ENCODE data around the gene TMEM132D.
"Not testable (repeated sequence)": the region's sequence is repeated elsewhere in the genome, so short reads cannot be mapped to it uniquely, and the experiment has no call there.

TMEM132D gene

DNA sequence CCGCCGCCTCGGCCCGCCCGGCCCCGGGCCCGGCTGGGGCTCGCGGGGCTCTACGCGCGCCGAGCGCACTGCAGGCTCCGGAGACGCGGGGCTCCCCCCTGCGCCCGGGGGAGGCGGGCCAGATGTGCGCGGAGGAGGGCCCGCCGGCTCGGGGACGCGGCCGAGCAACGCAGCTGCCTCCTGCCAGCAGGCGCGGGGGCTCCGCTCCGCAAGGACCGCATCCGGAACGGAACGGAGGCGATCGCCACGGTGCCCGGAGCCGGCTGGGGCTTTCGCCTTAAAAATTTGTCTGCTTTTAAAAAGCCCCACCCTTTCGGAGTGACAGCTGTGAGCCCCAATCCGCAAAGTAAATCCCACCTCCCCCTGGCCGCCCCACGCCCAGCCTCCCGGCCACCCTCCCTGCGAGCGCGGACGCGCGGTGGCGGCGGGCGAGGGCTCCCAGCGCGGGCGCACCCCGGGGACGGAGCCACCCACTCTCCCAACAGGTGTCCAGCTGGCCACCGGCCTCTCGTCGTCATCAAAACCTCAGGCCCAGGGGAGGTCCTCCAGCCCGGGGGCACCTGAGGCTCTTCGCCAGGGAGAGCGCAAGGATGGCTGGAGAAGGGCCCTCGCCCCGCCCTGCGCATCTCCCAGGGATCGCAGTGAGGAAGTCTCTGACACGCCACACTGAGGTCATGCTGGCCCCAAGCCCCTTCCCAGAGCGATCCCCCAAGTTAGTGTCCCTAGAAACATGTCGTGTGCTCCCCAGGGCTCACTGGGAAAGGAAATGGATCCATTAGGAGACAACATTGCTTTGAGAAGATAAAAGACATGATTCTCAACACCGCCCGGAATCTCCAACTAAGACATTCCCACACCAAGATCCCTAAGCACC is at the start of gene TMEM132D:
Gene TMEM132D, minus strand, starts transcription at position 70 of the 874 bp plus-strand sequence.
- H3K27ac ChIP-seq: no peak within 1 kb of the TSS
- no peak for DNase-seq (ENCODE audit: low read depth, low spot score)

DNA sequence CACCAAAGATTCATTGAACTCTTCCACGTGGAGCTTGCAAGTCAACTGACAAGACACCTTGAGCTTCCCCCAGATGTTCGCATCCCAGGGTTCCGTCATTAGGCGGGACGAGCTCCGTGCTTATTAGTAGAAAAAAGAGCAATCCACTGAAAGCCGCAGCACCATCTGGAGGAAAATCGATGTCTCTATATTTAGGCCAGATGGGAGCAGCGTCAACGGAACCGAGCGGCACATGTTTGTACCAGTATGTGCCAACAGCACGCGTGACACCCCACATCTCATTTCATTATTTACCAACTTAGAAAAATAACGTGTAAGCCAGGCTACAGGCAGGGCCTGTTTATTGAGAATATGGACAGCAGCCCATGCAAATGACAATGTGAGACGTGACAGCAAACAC is 45.8 kb upstream of the TMEM132D start:
- DNase-seq (ENCODE audit: low read depth, low spot score): no peak
- no peak overlapping the region for H3K27ac ChIP-seq

DNA sequence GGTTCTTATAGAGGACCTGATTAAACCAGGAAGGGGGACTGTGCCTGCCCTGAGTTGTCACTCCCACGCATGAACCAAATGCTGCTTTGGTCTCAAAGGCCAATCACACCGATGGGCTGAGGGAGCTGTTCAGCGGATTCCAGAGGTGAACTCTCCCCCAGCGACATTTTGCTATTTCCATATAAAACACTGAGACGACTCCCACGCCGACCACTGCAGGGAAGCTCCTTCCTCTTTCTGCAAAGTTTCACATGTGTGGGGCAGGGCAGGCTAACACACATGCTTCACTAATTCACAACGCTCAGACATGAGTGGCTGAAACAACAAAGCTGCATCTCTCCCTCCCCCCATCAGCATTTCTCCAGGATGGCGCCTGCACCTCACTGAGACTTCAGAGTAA is 37.8 kb upstream of the TMEM132D start:
- no peak for DNase-seq (ENCODE audit: low read depth, low spot score)
- no peak overlapping the region for H3K27ac ChIP-seq

DNA sequence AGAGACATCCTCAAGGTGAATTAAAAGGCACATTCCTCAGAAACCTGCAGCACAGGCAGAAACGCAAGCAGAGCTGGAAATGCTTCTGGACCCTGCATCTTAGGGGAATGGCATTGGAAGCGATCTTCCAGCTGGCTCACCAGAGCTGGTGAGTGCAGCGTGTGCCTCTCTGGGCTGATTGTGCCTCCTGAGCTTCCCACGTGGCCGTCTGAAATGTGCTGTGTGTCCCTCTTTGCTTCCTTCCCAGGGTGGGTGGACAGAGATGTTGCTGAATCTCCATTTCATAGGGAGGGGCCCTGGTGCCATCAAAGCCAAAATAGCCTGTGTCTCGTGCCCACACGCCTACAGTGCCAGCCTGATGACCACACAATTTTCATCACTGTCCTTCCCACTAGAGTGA is 34.3 kb upstream of the TMEM132D start:
- no peak overlapping the region for H3K27ac ChIP-seq
- DNase-seq (ENCODE audit: low read depth, low spot score): no peak

DNA sequence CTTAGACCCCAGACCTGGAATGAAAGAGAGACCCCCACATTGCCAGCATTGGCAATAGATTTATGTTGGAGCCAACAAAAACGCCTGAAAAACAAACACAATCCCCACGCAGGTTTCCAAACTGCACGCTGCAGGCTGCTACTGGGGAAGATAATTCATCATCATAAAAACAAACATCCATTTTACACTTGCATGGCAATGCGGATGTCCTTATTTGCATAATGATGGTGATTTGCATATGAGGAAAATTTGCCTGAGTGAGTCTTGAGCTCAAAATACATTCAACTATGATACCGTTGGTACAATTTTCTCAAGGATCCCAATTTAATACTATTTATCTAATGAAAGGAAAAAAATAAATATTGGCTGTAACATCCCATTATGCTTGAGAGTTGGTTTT is 33.6 kb upstream of the TMEM132D start:
- no peak overlapping the region for H3K27ac ChIP-seq
- no peak for DNase-seq (ENCODE audit: low read depth, low spot score)

DNA sequence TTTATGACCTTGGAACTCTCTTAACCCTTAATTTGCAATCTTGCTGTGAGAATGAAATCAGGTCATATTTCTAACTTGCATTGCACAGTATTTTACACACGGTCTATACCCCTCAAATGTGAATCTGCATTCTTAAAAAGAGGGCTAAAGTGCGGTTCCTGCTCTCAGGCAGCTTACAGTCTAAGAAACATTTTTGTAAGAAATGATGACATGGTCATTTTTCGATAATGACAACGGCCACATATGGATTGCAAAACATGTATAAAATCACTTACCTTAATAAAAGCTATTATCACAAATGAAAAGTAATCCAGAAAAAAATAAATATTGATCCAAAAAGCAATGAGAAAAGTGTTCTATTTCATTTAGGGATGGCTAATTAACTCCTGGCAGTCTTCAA is 24.8 kb upstream of the TMEM132D start:
- DNase-seq (ENCODE audit: low read depth, low spot score): no peak
- H3K27ac ChIP-seq: no peak overlapping the region

DNA sequence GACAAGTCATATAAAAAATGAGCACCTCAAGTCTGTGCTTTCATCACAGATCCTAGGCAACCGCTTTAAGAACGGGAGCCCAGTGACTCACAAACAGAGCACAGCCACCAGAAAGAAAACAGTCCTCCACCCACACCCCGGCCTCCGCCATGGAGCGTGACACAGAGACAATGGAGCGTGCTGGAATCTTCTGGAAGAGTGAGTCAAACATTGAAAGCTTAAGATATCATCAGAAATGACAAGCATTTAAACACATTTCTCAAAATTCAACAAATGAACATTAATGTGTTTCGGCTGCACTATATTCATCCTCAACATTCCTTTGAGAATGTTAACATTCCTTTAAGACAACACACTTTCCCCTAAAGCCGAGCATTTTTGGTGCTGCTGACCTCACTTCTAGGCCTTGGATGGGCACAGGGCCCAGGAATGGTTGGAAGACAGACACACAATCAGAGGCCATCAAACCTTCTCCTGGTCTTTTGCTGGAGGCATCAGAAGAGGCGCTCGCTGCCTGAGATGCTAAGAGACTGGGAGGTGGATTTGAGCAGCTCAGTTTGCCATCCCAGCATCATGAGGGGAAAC is 23.6 kb upstream of the TMEM132D start:
- no peak overlapping the region for H3K27ac ChIP-seq
- DNase-seq (ENCODE audit: low read depth, low spot score): no peak

DNA sequence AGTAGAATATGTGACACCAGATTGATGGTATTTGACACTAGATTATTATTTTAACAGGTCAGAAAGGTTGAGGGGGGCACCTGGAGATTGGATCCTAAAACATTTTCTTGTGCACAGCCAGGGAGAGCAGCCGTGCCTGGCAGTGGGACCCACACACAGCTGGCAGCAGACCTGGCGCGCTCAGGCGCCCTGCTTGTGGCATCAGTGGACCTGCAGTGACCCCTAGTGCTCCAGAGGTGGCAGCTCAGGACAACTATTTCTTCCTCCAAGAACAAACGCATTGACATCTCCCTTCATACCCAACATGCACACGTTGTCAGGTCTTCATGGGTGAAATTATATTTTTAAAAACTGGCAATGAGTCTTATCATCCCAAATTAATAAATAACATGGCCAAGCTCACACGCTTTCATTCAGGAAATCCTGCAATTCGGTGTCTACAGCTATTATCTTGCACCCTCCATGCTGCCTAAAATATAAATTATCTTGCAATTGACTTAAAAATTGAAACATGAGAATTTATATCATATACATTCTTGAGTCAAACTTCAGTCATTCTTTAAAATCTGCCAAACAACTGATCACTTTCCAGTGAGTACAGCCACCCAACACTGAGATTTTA is 7.7 kb upstream of the TMEM132D start:
- H3K27ac ChIP-seq: no peak overlapping the region
- no peak for DNase-seq (ENCODE audit: low read depth, low spot score)

DNA sequence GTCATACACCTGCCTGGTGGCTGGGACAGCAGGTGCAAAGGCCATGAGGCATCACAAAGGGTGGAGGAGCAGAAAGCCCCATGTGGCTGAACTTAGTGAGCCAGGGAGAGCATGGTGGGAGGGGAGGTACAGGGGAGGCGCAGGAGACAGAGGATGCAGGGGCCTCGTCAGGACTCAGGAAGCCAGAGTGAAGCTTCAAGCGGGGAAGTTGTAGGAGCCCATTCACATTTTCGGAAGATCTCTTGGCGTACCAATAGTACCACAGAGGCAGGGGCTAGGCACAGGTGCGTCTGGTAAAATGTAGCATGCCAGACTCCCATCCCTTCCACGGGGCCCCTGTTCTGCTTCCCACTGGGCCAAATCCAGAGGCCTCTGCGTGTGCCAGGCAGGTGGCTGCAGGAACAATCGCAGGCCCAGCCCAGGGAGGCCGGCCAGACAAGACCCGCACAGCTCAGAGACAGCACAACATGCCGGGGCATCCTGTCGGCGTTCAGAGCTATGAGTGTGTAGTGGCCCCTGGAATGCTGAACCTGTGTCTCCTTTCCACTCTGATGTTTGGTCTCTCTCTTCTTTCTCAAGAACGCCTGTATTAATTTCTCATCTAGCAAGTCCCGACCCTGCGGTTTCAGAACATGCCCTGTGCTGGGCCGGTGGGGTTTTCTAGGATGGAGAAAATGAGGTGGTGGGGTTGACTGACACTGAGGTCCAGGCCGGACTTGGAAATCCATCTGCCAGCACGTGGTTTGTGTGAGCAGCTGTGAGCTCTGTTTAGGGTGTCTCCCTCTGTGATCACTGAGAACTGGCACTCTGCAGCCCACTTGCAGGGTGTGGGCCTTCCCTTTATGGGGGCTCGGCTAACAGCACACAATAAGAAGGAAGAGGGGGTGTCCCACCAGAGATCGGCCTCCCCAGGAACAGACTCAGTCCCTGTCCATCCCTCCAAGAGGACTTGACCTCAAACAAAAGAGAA is 5.5 kb upstream of the TMEM132D start:
- no peak for DNase-seq (ENCODE audit: low read depth, low spot score)
- H3K27ac ChIP-seq: no peak overlapping the region

DNA sequence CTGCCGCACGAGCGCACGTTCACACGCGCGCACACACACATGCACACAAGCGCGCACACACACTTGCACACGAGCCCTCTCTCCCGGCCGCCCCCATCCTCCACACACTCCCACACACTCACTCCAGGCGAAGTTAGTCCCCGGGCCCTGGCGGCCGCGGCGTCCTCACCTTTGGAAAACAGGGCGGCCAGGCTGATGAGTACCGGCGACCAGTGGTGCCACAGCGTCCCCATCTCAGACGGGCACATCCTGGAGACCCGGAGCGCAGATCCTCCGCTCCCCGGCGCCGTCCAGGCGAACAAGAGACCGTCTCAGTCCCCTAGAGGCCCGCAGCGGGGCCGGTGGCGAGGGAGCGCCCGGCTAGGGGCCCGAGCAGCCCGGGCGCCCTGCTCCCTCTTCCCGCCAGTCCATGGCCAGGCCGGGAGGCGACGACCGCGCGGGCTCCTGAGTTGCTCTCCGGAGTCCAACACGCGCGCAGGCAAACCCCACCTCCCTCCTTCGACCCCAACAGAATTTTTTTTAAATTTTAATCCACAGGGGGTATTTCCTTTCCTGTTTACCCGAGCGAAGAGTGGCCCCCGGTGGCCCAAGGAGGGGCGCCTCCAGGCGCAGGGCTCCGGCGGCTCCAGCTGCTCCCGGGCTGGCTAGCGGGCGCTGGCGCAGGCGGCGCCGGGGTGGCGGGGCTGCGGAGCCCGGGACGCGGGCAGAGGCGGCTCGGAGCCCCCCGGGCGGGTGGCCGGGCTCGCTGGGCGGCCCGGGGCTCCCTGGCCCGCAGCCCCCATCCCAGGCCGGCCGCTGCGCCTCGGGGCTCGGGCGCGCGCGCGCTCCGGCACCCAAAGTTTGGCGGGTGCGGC is 506 bp downstream of the TMEM132D start:
- no peak overlapping the region for H3K27ac ChIP-seq
- DNase-seq (ENCODE audit: low read depth, low spot score): no peak

DNA sequence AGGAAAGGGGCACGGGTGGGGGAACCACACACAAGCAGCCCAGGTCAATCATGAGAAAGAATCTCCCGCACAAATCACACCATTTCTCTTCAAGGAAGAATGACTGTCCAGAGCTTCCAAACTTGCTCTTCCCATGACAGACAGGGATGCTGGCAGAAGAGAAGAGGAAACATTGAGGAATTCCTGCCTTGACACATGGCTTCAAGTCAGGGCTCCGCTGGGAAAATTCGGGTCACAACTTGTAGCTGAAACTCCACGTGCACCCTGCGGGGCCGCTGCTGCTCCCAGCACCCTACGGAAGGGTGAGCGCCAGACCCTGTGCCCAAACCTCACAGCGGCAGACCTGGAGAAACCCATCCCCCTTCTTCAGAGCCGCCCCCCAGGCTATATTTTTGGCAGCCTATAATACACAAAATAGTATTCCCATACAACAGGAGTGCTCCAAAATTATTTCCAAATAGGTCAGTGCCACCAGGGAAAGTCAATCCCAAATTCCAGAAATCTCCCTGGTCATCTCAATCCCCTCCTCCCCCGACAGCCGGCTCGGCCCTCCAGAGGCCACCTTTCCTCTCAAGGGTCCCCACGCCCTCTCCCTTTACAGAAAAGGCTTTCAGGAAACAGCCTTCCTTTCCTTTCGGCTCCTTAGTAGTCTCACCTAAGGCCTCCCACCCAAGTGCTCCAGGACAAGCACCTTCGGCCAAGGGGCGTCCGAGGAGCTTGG is 1.3 kb downstream of the TMEM132D start:
- DNase-seq (ENCODE audit: low read depth, low spot score): no peak
- H3K27ac ChIP-seq: no peak overlapping the region

DNA sequence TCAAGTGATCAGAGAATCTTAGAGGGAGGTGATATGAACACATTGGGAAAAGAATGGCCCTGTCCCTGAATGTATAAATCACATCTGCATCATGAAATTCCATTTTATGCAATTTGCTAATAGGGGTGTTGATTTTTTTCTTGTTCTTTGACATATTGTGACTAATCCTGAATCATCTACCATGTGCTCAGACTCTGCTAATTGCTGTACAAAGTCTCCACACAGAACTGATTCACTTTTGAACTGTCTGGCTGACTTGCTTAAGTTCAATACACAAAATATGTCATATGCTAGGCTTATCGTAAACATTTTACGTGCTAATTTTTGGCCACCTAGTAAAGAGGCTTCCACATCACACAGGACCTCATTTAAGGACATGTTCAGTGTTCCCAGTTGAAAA is 2.6 kb downstream of the TMEM132D start:
- DNase-seq (ENCODE audit: low read depth, low spot score): peak; percentile 24
- H3K27ac ChIP-seq: no peak overlapping the region

DNA sequence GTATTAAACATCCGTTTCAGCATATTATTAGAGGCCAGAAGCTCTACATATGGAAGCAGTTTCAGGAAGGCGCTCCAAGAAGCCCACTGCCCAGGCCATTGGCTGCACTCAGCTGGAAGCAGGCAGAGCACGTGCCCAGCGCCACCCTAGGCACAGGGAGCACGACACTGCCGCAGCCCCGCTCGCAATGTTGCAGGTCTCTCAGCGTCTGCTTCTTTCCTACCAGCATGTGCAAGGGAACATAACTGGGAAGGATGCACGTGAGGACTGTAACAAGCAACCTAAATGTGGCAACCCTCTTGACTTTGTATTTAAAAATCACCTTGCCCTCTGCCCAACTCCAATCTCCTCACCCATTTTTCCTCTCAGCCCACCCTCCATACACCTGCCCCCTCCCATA is 3.5 kb downstream of the TMEM132D start:
- DNase-seq (ENCODE audit: low read depth, low spot score): no peak
- no peak overlapping the region for H3K27ac ChIP-seq

DNA sequence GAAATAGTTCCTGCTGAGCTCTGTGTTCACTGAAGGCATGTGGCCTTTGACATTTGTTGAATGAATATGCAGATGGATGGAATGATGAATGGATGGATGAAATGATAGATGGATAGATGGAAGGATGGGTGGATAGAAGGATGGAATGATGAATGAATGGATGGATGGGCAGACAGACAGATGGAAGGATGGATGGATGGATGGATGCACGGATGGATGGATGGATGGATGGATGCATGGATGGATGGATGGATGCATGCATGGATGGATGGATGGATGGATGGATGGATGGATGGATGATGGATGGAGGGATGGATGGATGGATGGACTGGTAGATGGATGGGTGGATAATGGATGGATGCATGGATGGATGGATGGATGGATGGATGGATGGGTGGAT is 4.8 kb downstream of the TMEM132D start:
- DNase-seq (ENCODE audit: low read depth, low spot score); H3K27ac ChIP-seq: not testable (repeated sequence)

DNA sequence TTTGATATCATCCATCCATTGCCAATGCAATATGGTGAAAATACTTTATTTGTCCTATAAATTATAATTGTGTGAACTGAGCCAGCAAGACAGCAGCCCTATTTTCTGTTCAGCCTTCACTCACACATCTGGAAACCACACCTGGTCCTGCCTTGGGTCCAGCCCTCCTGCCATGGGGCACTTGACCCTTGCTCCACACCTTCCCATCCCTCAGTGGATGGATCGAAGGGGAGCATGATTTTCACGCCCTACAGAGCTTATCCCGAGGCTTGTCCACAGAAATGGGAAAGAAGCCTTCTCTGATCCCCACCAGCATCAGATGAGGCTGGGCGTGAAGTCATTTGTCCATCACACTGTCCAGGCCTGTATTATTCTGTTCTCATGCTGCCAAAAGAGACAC is 10.1 kb downstream of the TMEM132D start:
- no peak overlapping the region for H3K27ac ChIP-seq
- no peak for DNase-seq (ENCODE audit: low read depth, low spot score)

DNA sequence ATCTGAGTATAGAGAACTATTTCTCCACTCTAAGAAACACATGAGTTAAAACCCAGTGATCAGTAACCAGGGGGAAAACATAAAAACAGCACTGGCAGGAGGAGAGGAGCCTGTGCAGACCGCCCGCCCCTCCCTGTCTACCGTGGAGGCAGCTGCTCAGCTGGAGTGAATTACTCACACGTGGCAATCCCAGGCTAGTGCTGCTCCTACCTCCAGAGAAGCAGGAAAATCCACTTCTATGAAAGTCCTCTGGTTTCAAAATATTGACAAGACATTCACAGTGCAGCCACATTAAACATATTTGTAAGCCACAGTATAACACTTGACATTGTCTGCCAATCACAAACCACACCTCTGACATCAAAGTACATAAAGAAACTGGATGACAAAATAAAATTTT is 16.7 kb downstream of the TMEM132D start:
- H3K27ac ChIP-seq: no peak overlapping the region
- DNase-seq (ENCODE audit: low read depth, low spot score): no peak

DNA sequence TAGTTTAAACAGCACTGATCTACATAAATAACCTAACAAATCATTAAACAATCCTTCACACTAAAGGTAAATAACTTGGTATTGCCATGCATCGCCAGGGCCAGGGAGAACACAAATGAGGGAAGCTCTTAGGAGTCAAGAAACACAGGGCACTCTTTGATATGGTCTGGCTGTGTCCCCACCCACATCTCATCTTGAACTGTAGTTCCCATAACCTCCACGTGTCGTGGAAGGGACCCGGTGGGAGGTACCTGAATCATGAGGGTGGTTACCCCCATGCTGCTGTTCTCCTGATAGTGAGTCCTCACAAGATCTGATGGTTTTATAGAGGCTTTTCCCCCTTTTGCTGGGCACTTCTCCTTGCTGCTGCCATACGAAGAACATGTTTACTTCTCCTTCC is 17.3 kb downstream of the TMEM132D start:
- no peak for DNase-seq (ENCODE audit: low read depth, low spot score)
- H3K27ac ChIP-seq: no peak overlapping the region

DNA sequence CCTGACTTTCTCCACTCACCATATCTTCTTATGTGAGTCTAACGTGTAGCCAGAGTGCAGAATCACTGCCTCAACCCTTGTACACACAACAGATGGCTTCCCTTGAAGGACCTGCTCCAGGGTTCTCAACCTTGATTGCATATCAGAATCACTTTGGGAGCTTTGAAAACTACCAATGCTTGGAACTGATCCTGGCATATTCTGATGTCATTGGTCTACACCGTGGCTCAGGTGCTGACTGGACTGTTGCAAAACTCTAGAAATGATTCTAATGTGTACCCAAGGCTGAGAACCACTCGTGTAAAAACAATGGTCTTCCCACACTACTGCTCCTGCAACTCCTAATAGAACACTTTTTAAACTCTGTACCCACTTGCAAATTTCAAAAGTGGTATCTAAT is 18.5 kb downstream of the TMEM132D start:
- DNase-seq (ENCODE audit: low read depth, low spot score): no peak

DNA sequence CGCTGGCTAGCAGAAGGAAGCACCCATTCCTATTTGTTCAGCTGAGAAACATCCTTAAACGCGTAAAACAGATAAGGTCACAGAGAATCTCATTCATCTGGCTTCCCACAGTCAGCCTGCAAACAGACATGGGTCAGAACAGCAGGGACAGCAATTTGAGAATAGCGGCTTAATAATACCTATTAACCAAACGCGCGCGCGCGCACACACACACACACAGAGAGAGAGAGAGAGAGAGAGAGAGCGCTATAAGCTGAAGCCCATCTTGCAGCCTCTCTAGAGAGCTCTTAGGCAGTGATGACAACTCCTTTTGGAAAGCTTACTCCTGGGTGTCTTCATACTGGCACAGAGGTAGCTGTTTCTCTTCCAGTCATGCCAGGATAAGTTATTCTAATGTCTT is 26.4 kb downstream of the TMEM132D start:
- no peak for DNase-seq (ENCODE audit: low read depth, low spot score)
- H3K27ac ChIP-seq: no peak overlapping the region

More for the DNA sequence above, 18.5 kb downstream of the TMEM132D start:
- no peak overlapping the region for H3K27ac ChIP-seq

Measured in epithelial cell of prostate (primary cell).